AML-193 (cell line): ENCODE data around the gene LMTK2.

Experiments used
- DNase-seq, 2 experiments: peaks; one replicate each; lab custom pipeline; 2025; lab: John Stamatoyannopoulos, UW

The LMTK2 gene

GRCh38 chr7:98203261-98203963 is 96.8 kb downstream of the LMTK2 start:
- DNase-seq, result no peak

GRCh38 chr7:98203964-98204605 is 97.4 kb downstream of the LMTK2 start:
- no peak for DNase-seq

GRCh38 chr7:98204670-98205069 is 98.0 kb downstream of the LMTK2 start:
- DNase-seq, result no peak

GRCh38 chr7:98205162-98205845 is 98.6 kb downstream of the LMTK2 start:
- no peak for DNase-seq

- no peak for DNase-seq
These were observed 100.0 kb downstream of the LMTK2 start for GRCh38 chr7:98206451-98207330.

GRCh38 chr7:98209166-98209920 is 102.7 kb downstream of the LMTK2 start:
- no peak for DNase-seq

- DNase-seq, result no peak
These were observed 104.0 kb downstream of the LMTK2 start for GRCh38 chr7:98210513-98211220.

- no peak for DNase-seq
These were observed 104.6 kb downstream of the LMTK2 start, which contains the start of gene BHLHA15 for GRCh38 chr7:98211221-98211675. BHLHA15 (plus strand) TSS chr7:98211439; CDS start chr7:98212310, 871 bp downstream.

GRCh38 chr7:98211676-98212531 is 105.2 kb downstream of the LMTK2 start:
- no peak for DNase-seq

- no peak for DNase-seq
These were observed 105.9 kb downstream of the LMTK2 start for GRCh38 chr7:98212532-98213041.

GRCh38 chr7:98213296-98213887 is 106.7 kb downstream of the LMTK2 start:
- no peak for DNase-seq

GRCh38 chr7:98213888-98214810 is 107.5 kb downstream of the LMTK2 start:
- no peak for DNase-seq

GRCh38 chr7:98214811-98215321 is 108.2 kb downstream of the LMTK2 start:
- DNase-seq, result no peak

GRCh38 chr7:98215561-98216495 is 109.2 kb downstream of the LMTK2 start:
- DNase-seq, result no peak

- no peak for DNase-seq
These were observed 110.4 kb downstream of the LMTK2 start for GRCh38 chr7:98216941-98217622.
